Upper lobe of left lung (tissue), 6 donors: Measurements from ENCODE around the gene S100A5. TPM values are rescaled to one million over a fixed set of nuclear protein-coding genes. Genes with fewer than 3 reads are reported as not detected.

ENCODE experiments used
- ATAC-seq, 2 donors: fragments of 200-7000 bp; cut with Tn5 transposase; one replicate each; pipeline ENCODE4 v1.9.1; 2022; ENCODE audit warnings: mild to moderate bottlenecking in 2 of 2, moderate library complexity in 2 of 2; ENCODE audit not compliant: low FRiP score in 2 of 2
- DNase-seq, 2 donors: peaks; one replicate each; pipeline ENCODE4 v3.0.0-alpha.2; 2019 to 2020
- H3K27ac ChIP-seq, 4 donors: fragments of 200-600 bp; sonication (generic); one replicate each; pipeline ENCODE4 v1.5.1; 2016 to 2019
- H3K27me3 ChIP-seq, 4 donors: fragments of 200-600 bp; sonication (generic); one replicate each; pipeline ENCODE4 v1.5.1; 2017 to 2019
- H3K36me3 ChIP-seq, 4 donors: fragments of 200-600 bp; sonication (generic); one replicate each; pipeline ENCODE4 v1.5.1; 2016 to 2019
- H3K4me1 ChIP-seq, 4 donors: fragments of 200-600 bp; sonication (generic); one replicate each; pipeline ENCODE4 v1.5.1; 2018 to 2019
- H3K4me3 ChIP-seq, 4 donors: fragments of 200-600 bp; sonication (generic); one replicate each; pipeline ENCODE4 v1.5.1; 2017 to 2019; ENCODE audit warnings: mild to moderate bottlenecking in 2 of 4, moderate library complexity in 1 of 4
- H3K9me3 ChIP-seq, 4 donors: fragments of 200-600 bp; sonication (generic); one replicate each; pipeline ENCODE4 v1.5.1; 2018 to 2019
- EP300 ChIP-seq, 4 donors: sonication (generic); formaldehyde crosslinking; IDR thresholded peaks; one replicate each; pipeline ENCODE4 v1.5.1; 2017; ENCODE audit warnings: antibody characterized with exemption in 4 of 4, control low read depth in 2 of 4
- POLR2A ChIP-seq, 4 donors: fragments of 450-650 bp; IDR thresholded peaks; one replicate each; pipeline ENCODE4 v1.5.1; 2016 to 2017; ENCODE audit warnings: antibody characterized with exemption in 4 of 4, mild to moderate bottlenecking in 2 of 4
- POLR2AphosphoS5 ChIP-seq, 2 donors: sonication (generic); formaldehyde crosslinking; IDR thresholded peaks; one replicate each; pipeline ENCODE4 v1.5.1; 2017; ENCODE audit warnings: antibody characterized with exemption in 2 of 2
- WGBS, 2 donors: methylation state at CpG; one replicate each; pipeline ENCODE4 v1.1.5; 2017 to 2018; 5-methylcytosine and 5-hydroxymethylcytosine counted together
- total RNA-seq, 6 donors: library from RNA; depleted of rRNA in 4 of 6; stranded (reverse); fragments of >200 nt in 4 of 6; gene quantifications; one replicate each; pipeline versions ENCODE4 v1.1.0 to v1.2.1, GENCODE V29; 2016 to 2021
- TF ChIP-seq, protein P1 (sequence below), 6 experiments: fragments of 450-650 bp in 4 of 6; fragments of 200-600 bp in 2 of 6; sonication (generic) in 2 of 6; IDR thresholded peaks; one replicate each; pipeline ENCODE4 v1.5.1; 2016 to 2019; ENCODE audit warnings: antibody characterized with exemption in 6 of 6
- donor health status: DM: no; HTN: no; CAD: no; lungs with moderate emphysema.
- donor health status: DM: no; HTN: yes; CAD: no; lungs with severe emphysema.

S100A5 gene
- total RNA-seq, 6 donors from 2014 or later = not detected

GRCh38 chr1:153535242-153536011, 5.3 kb downstream of the S100A5 start, which contains the start of gene S100A6:
Gene S100A6, minus strand, starts transcription at chr1:153535991. Its CDS starts 652 bp downstream, at chr1:153535339.
- 5% methylated on average over 7 to 9 of the region's 18 CpGs for WGBS, 2 donors
- TF ChIP-seq, protein P1, sequence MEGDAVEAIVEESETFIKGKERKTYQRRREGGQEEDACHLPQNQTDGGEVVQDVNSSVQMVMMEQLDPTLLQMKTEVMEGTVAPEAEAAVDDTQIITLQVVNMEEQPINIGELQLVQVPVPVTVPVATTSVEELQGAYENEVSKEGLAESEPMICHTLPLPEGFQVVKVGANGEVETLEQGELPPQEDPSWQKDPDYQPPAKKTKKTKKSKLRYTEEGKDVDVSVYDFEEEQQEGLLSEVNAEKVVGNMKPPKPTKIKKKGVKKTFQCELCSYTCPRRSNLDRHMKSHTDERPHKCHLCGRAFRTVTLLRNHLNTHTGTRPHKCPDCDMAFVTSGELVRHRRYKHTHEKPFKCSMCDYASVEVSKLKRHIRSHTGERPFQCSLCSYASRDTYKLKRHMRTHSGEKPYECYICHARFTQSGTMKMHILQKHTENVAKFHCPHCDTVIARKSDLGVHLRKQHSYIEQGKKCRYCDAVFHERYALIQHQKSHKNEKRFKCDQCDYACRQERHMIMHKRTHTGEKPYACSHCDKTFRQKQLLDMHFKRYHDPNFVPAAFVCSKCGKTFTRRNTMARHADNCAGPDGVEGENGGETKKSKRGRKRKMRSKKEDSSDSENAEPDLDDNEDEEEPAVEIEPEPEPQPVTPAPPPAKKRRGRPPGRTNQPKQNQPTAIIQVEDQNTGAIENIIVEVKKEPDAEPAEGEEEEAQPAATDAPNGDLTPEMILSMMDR (IDR thresholded peaks at IDR 0.05) = peak in 4 of 6 experiments; percentile 12 to 47 (median 24)
- TF ChIP-seq POLR2A (IDR thresholded peaks at IDR 0.05) = peak in 3 of 4 donors; percentile 56 to 95 (median 94)
- TF ChIP-seq POLR2AphosphoS5 (IDR thresholded peaks at IDR 0.05) = peak; percentile 94 to 98
- no peak for TF ChIP-seq EP300 (IDR thresholded peaks at IDR 0.05)
- Histone ChIP-seq H3K4me1 (peaks cover 40 to 57% (median 49%) of the 10 kb centered on the region in 4 donors), H3K27me3 (no peaks in the 10 kb centered on the region), H3K27ac (peak within 1 kb of the TSS; percentile 98 to 100 (median 99)), H3K4me3 (peak within 1 kb of the TSS; percentile 71 to 91 (median 87)), H3K9me3 (no peaks in the 10 kb centered on the region), H3K36me3 (peaks cover 0 to 11% (median 8%) of the 10 kb centered on the region in 4 donors)
- ATAC-seq (peak; percentile 66 to 73), DNase-seq (peak in 1 of 2 donors; percentile 90)

DNA sequence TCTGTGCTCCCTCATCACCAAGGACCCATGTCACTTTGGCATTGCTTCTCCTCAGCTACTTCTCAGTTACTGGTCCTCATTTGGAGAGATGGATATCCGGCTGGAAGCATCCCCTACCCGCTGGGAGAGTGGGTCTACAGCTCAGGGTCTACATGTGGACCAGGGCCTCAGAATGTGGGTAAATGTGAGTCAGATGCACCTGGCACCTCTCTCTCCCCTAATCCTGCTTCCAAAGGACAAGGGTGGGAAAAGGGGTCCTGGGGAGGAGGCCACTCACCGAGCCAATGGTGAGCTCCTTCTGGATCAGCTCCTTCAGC, 5.9 kb downstream of the S100A5 start:
- no peaks in the 10 kb centered on the region for H3K9me3 ChIP-seq
- H3K36me3 ChIP-seq = peaks cover 0 to 11% (median 8%) of the 10 kb centered on the region in 4 donors
- H3K27me3 ChIP-seq = no peaks in the 10 kb centered on the region
- H3K4me1 ChIP-seq = peaks cover 39 to 52% (median 46%) of the 10 kb centered on the region in 4 donors
- TF ChIP-seq EP300 (IDR thresholded peaks at IDR 0.05) (no peak), POLR2AphosphoS5 (IDR thresholded peaks at IDR 0.05) (no peak), POLR2A (IDR thresholded peaks at IDR 0.05) (no peak)
- TF ChIP-seq, protein P1 (IDR thresholded peaks at IDR 0.05) = no peak
- ATAC-seq (no peak), DNase-seq (no peak)
- WGBS, 2 donors = 51 to 100% methylated on average over 1 to 3 of the region's 3 CpGs
- H3K27ac ChIP-seq = peak overlapping the region; percentile 98 to 100 (median 99)
- H3K4me3 ChIP-seq = peak overlapping the region; percentile 71 to 91 (median 87)

- Histone ChIP-seq H3K36me3 (peaks cover 0 to 11% (median 8%) of the 10 kb centered on the region in 4 donors), H3K27ac (peak overlapping the region; percentile 98 to 100 (median 99)), H3K4me3 (peak overlapping the region; percentile 71 to 91 (median 87)), H3K27me3 (no peaks in the 10 kb centered on the region), H3K9me3 (no peaks in the 10 kb centered on the region), H3K4me1 (peaks cover 39 to 52% (median 46%) of the 10 kb centered on the region in 4 donors)
- 60 to 78% methylated on average over 7 of the region's 7 CpGs for WGBS, 2 donors
- TF ChIP-seq POLR2A (IDR thresholded peaks at IDR 0.05) = no peak
- TF ChIP-seq, protein P1 (IDR thresholded peaks at IDR 0.05) = no peak
- no peak for TF ChIP-seq POLR2AphosphoS5 (IDR thresholded peaks at IDR 0.05)
- no peak for TF ChIP-seq EP300 (IDR thresholded peaks at IDR 0.05)
- DNase-seq (no peak), ATAC-seq (peak in 1 of 2 donors; percentile 34)
Observed at GRCh38 chr1:153534226-153534924, 6.4 kb downstream of the S100A5 start.

DNA sequence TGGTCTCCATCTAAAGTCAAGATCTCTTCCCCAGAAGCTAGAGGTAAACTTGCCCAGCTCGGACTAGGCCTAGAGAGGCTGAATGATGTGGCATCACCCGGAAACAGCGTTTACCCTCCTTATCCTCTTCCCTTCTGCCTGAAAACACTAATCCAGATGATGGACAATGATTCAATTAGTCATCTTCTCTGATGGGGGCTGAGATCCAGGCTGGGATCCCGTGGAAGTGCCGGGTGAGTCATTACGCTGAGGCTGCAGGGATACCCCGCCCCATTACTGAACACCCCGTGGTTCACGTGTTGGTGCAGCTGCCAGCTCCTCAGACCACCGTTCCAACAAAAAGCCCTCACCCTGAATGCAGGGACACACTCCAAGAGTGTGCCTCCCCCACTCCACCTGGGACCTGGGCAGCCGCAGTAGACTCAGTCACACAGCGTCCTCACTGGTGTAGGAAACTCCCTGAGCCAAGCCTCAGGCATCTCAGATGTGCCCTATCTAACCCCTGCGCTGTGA, 7.0 kb downstream of the S100A5 start:
- DNase-seq (peak in 1 of 2 donors; percentile 80), ATAC-seq (peak; percentile 1 to 64)
- Histone ChIP-seq H3K9me3 (no peaks in the 10 kb centered on the region), H3K4me3 (peak overlapping the region; percentile 71 to 91 (median 87)), H3K36me3 (peaks cover 0 to 11% (median 8%) of the 10 kb centered on the region in 4 donors), H3K27me3 (no peaks in the 10 kb centered on the region), H3K27ac (peak overlapping the region; percentile 98 to 100 (median 99)), H3K4me1 (peaks cover 39 to 52% (median 46%) of the 10 kb centered on the region in 4 donors)
- TF ChIP-seq POLR2A (IDR thresholded peaks at IDR 0.05) (peak in 2 of 4 donors; percentile 16 to 21), EP300 (IDR thresholded peaks at IDR 0.05) (peak in 1 of 4 donors; percentile 65), POLR2AphosphoS5 (IDR thresholded peaks at IDR 0.05) (peak; percentile 45 to 66)
- TF ChIP-seq, protein P1 (IDR thresholded peaks at IDR 0.05) = no peak
- WGBS, 2 donors = 32 to 36% methylated on average over 12 to 13 of the region's 13 CpGs
